GM20000 (cell line): ENCODE results near the gene PGS1.

Experiments
- DNase-seq: peaks from one replicate; pipeline ENCODE4 v3.0.0; 2012; ENCODE audit warnings: low spot score
- CTCF ChIP-seq: IDR thresholded peaks from 2 replicates; pipeline ENCODE4 v1.5.1; 2012; ENCODE audit warnings: mild to moderate bottlenecking, control low read depth; ENCODE audit errors: extremely low read depth, missing control alignments

The PGS1 gene

GRCh38 chr17:78428836-78429617 is 50.6 kb downstream of the PGS1 start:
- TF ChIP-seq CTCF = no peak
- DNase-seq = no peak

GRCh38 chr17:78429618-78429995 is 51.2 kb downstream of the PGS1 start:
- TF ChIP-seq CTCF = no peak
- DNase-seq = no peak

DNA sequence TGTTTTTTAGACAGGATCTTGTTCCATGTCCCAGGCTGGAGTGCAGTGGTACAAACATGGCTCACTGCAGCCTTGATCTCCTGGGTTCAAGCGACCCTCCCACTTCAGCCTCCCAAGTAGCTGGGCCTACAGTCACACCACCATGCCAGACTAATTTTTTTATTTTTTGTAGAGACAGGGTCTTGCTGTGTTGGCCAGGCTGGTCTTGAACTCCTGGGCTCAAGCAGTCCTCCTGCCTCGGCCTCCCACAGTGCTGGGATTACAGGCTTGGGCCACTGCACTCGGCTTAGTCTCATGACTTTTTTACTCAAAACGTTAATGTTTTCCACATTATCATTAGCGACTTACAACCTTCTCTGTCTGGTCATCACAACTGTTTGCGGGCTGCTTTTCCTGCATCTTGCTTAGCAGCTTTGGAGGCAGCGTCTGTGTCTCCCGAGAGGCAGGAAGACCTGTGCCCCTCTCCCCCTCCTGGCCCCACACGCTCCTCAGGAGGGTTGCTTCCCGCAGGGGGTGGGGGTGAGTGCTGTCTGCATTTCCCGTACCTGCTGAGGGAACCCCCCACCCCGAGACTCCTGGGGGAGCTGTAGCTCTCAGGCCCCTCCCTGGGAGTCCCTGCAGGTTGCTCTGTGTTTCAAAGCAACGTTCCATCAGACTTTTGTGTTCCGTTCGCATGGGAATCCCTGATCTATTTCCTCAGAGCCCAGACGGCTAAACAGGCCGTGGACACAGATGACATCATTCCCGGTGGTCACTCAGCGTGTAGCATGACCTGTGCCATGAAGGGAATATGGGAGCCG is 52.6 kb downstream of the PGS1 start:
- TF ChIP-seq CTCF = no peak
- no peak for DNase-seq

DNA sequence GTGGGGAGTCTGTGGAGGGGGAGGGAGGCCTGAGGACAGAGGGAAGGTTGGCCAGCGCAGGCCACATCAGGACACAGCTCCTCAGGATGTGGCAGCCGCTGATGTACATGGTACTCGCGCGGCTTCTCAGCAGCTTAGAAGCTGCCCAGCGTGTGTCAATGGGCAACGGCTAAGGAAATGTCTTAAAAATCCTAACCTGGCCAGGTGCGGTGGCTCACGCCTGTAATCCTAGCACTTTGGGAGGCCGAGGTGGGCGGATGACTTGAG is 53.2 kb downstream of the PGS1 start:
- no peak for TF ChIP-seq CTCF
- DNase-seq = no peak

GRCh38 chr17:78432226-78433012 is 54.0 kb downstream of the PGS1 start:
- no peak for DNase-seq
- TF ChIP-seq CTCF = no peak

GRCh38 chr17:78433013-78433727 is 54.7 kb downstream of the PGS1 start:
- TF ChIP-seq CTCF = no peak
- no peak for DNase-seq
